Endothelial cell of umbilical vein (primary cell): ENCODE data around the gene ACTN3. TPM values are rescaled to one million over a fixed set of nuclear protein-coding genes. Genes with fewer than 3 reads are reported as not detected.

Source experiments
- BruUV-seq: library from RNA; stranded (reverse); fragments of 400-500 nt; replicated peaks from 2 replicates; lab custom pipeline; 2021; lab: Mats Ljungman, UMichigan
- CTCF ChIA-PET: fragments of 300-600, 350-600 bp; sonication (Branson Sonifier 250); formaldehyde crosslinking; loops from one replicate; lab custom pipeline; 2021; ENCODE audit warnings: antibody characterized with exemption, inconsistent platforms; lab: Charles Lee
- POLR2A ChIA-PET: fragments of 300-600, 350-600 bp; sonication (Branson Sonifier 250); formaldehyde crosslinking; loops from one replicate; lab custom pipeline; 2021; ENCODE audit warnings: antibody characterized with exemption, inconsistent platforms; lab: Charles Lee
- DNase-seq: peaks from one replicate; pipeline ENCODE4 v3.0.0-alpha.2; 2011; ENCODE audit warnings: low read depth, low spot score
- FAIRE-seq: peaks from 2 replicates; lab custom pipeline; 2011; peaks lifted over from hg19 to GRCh38; lab: Jason Lieb, UNC
- H2AFZ ChIP-seq: 2 replicates; pipeline ENCODE4 v1.6.0; 2012; ENCODE audit warnings: low read depth, low read length, control low read depth, inconsistent platforms
- H3K27ac ChIP-seq: 2 replicates; pipeline ENCODE4 v1.5.1; 2011; ENCODE audit warnings: low read depth, mild to moderate bottlenecking, control low read depth, low read length, moderate library complexity; ENCODE audit not compliant: insufficient read depth
- H3K27me3 ChIP-seq, 2 experiments: 2 replicates each; pipeline versions ENCODE4 v1.6.0 to v1.6.1; 2011; ENCODE audit warnings: low read length in 2 of 2, mixed read lengths in 1 of 2; ENCODE audit not compliant: control insufficient read depth in 2 of 2, insufficient read depth in 2 of 2
- H3K36me3 ChIP-seq, 2 experiments: 2 replicates in 1 of 2; 3 replicates in 1 of 2; pipeline ENCODE4 v1.5.1; 2011; ENCODE audit warnings: low read length in 2 of 2, mild to moderate bottlenecking in 1 of 2, moderate library complexity in 1 of 2; ENCODE audit not compliant: control insufficient read depth in 2 of 2, insufficient read depth in 2 of 2; ENCODE audit errors: extremely low read depth in 1 of 2
- H3K4me1 ChIP-seq: 3 replicates; pipeline ENCODE4 v1.5.1; 2011; ENCODE audit warnings: mild to moderate bottlenecking, low read length; ENCODE audit not compliant: control insufficient read depth, insufficient read depth; ENCODE audit errors: extremely low read depth
- H3K4me2 ChIP-seq: 2 replicates; pipeline ENCODE4 v1.6.1; 2011; ENCODE audit warnings: low read length, control low read depth, mixed read lengths; ENCODE audit not compliant: insufficient read depth
- H3K4me3 ChIP-seq, 3 experiments: fragments of 200-600 bp in 1 of 3; sonication (generic), shearing (Covaris generic) in 1 of 3; replicated peaks in 1 of 3; 2 replicates each; pipeline ENCODE4 v1.5.1; 2011 to 2016; ENCODE audit warnings: control low read depth in 3 of 3, low read length in 3 of 3, mild to moderate bottlenecking in 2 of 3, inconsistent platforms in 1 of 3, low read depth in 1 of 3, moderate library complexity in 1 of 3; ENCODE audit not compliant: insufficient read depth in 1 of 3
- H3K79me2 ChIP-seq: 2 replicates; pipeline ENCODE4 v1.6.0; 2012; ENCODE audit warnings: low read length, inconsistent platforms; ENCODE audit not compliant: control insufficient read depth, insufficient read depth
- H3K9ac ChIP-seq: replicated peaks from 2 replicates; pipeline ENCODE3; 2011; ENCODE audit warnings: low read length, control low read depth; ENCODE audit not compliant: insufficient read depth; ENCODE audit errors: extremely low read depth
- H3K9me1 ChIP-seq: replicated peaks from 3 replicates; pipeline ENCODE4 v1.6.0; 2011; ENCODE audit warnings: mild to moderate bottlenecking, low read length; ENCODE audit not compliant: control insufficient read depth, insufficient read depth; ENCODE audit errors: extremely low read depth
- H3K9me3 ChIP-seq: replicated peaks from 2 replicates; pipeline ENCODE4 v1.5.1; 2012; ENCODE audit warnings: low read length, inconsistent platforms; ENCODE audit not compliant: control insufficient read depth, insufficient read depth
- H4K20me1 ChIP-seq: replicated peaks from 2 replicates; pipeline ENCODE3; 2011; ENCODE audit warnings: mild to moderate bottlenecking, low read length; ENCODE audit not compliant: control insufficient read depth, insufficient read depth; ENCODE audit errors: extremely low read depth
- EZH2 ChIP-seq: IDR thresholded peaks from 2 replicates; pipeline ENCODE4 v1.6.1; 2012; ENCODE audit warnings: borderline replicate concordance, low read depth, mild to moderate bottlenecking, moderate library complexity, low read length, inconsistent platforms; ENCODE audit not compliant: severe bottlenecking
- FOS ChIP-seq: IDR thresholded peaks from 2 replicates; pipeline ENCODE4 v1.6.1; 2011; ENCODE audit warnings: mild to moderate bottlenecking, low read length, moderate library complexity, borderline replicate concordance; ENCODE audit not compliant: insufficient read depth
- GATA2 ChIP-seq: IDR thresholded peaks from 2 replicates; pipeline ENCODE4 v1.7.0; 2011; ENCODE audit warnings: low read depth, mild to moderate bottlenecking, moderate library complexity, mixed read lengths, low read length; ENCODE audit not compliant: insufficient read length, insufficient read depth
- JUN ChIP-seq: IDR thresholded peaks from 2 replicates; pipeline ENCODE4 v1.6.1; 2011; ENCODE audit warnings: borderline replicate concordance, low read depth; ENCODE audit not compliant: insufficient read length, insufficient read depth
- MYC ChIP-seq: IDR thresholded peaks from one replicate; pipeline ENCODE4 v1.6.1; 2011; ENCODE audit warnings: mild to moderate bottlenecking, low read depth, low read length
- POLR2A ChIP-seq: IDR thresholded peaks from 2 replicates; pipeline ENCODE4 v1.6.1; 2012; ENCODE audit warnings: low read depth, mild to moderate bottlenecking, control low read depth, low read length
- POLR2AphosphoS5 ChIP-seq: IDR thresholded peaks from 2 replicates; pipeline ENCODE4 v1.6.1; 2012; ENCODE audit warnings: low read depth, mild to moderate bottlenecking, control low read depth, low read length, moderate library complexity; ENCODE audit not compliant: insufficient read depth
- dilution Hi-C: fragments of 300-500 bp; cut with MboI; formaldehyde crosslinking; loops from one replicate; pipeline ENCODE4 v1.15.0; 2019; ENCODE audit warnings: low sequenced_read_pairs; ENCODE audit not compliant: extremely low pct_ligation_motif_present
- intact Hi-C: fragments of 100-400 bp; cut with micrococcal nuclease; formaldehyde crosslinking; loops from one replicate; pipeline ENCODE4 v1.10.0; 2022
- polyA plus RNA-seq, 4 experiments: library from polyadenylated mRNA; depleted of rRNA in 3 of 4; stranded (reverse) in 3 of 4; unstranded in 1 of 4; fragments of >200 nt; gene quantifications; 2 replicates each; pipeline versions ENCODE4 v1.2.1 to v1.2.3, GENCODE V29; 2011 to 2012; ENCODE audit warnings: missing spikeins in 1 of 4
- total RNA-seq: library from RNA; stranded (reverse); gene quantifications from 2 replicates; pipeline ENCODE4 v1.2.3, GENCODE V29; 2021
- TF ChIP-seq, protein P1 (sequence below): IDR thresholded peaks from 2 replicates; pipeline ENCODE4 v1.6.1; 2011; ENCODE audit not compliant: insufficient read depth, insufficient read length
- TF ChIP-seq, protein P2 (sequence below), 2 donors: IDR thresholded peaks; 1 replicate in 1 of 2; 2 replicates in 1 of 2; pipeline ENCODE4 v1.5.1; 2011; ENCODE audit warnings: low read length in 2 of 2, mild to moderate bottlenecking in 2 of 2, moderate library complexity in 2 of 2, control low read depth in 1 of 2, inconsistent platforms in 1 of 2, low read depth in 1 of 2; ENCODE audit not compliant: insufficient read depth in 1 of 2; ENCODE audit errors: extremely low read depth in 1 of 2

Gene ACTN3
- total and polyA plus RNA-seq, 2 donors (not counting 3 experiments of a cell fraction or from before 2014, with no cell fraction given): 0.17 to 0.18 TPM

DNA sequence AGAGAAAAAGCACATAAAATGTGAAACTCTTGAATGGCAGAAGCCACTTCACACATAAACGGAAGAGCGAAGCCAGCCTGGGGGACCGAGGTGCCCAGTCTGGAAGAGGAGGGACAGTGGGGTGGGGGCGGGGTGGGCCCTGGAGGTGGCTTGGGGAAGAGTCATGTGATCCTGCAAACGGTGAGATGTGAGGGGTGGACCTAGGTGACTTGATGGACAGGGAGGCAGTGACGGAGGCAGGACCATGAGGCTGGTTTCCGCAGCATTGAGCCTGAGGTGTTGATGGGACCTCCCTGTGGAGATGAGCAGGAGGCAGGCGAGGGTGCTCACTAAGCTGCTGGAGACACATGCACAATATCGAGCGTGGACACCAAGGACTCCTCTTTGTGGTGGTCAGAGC, 17.6 kb upstream of the ACTN3 start:
- Histone ChIP-seq H3K9me1 (no peaks in the 10 kb centered on the region), H3K79me2 (no peaks in the 10 kb centered on the region), H3K36me3 (peaks cover 0 to 6% of the 10 kb centered on the region in 2 experiments), H4K20me1 (no peaks in the 10 kb centered on the region), H2AFZ (no peak overlapping the region), H3K27ac (no peak overlapping the region), H3K4me2 (no peak overlapping the region), H3K9ac (no peak overlapping the region), H3K9me3 (no peaks in the 10 kb centered on the region), H3K4me3 (no peak overlapping the region), H3K4me1 (no peaks in the 10 kb centered on the region), H3K27me3 (no peaks in the 10 kb centered on the region)
- BruUV-seq: no TSS peak
- ChIA-PET CTCF (interaction anchor here (1.3 kb wide), 1 partner anchor 149 kb away, joined by 4 read pairs; no protein-coding TSS in a partner anchor), POLR2A (no interaction called here)
- FAIRE-seq (no peak), DNase-seq (no peak)
- dilution Hi-C loops (no loop called here), intact Hi-C loops (no loop called here)
- TF ChIP-seq, protein P1, sequence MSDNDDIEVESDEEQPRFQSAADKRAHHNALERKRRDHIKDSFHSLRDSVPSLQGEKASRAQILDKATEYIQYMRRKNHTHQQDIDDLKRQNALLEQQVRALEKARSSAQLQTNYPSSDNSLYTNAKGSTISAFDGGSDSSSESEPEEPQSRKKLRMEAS: no peak
- TF ChIP-seq POLR2A: no peak
- no peak for TF ChIP-seq POLR2AphosphoS5
- TF ChIP-seq FOS: no peak
- no peak for TF ChIP-seq MYC
- TF ChIP-seq GATA2: no peak
- TF ChIP-seq JUN: no peak
- TF ChIP-seq EZH2: no peak
- TF ChIP-seq, protein P2, sequence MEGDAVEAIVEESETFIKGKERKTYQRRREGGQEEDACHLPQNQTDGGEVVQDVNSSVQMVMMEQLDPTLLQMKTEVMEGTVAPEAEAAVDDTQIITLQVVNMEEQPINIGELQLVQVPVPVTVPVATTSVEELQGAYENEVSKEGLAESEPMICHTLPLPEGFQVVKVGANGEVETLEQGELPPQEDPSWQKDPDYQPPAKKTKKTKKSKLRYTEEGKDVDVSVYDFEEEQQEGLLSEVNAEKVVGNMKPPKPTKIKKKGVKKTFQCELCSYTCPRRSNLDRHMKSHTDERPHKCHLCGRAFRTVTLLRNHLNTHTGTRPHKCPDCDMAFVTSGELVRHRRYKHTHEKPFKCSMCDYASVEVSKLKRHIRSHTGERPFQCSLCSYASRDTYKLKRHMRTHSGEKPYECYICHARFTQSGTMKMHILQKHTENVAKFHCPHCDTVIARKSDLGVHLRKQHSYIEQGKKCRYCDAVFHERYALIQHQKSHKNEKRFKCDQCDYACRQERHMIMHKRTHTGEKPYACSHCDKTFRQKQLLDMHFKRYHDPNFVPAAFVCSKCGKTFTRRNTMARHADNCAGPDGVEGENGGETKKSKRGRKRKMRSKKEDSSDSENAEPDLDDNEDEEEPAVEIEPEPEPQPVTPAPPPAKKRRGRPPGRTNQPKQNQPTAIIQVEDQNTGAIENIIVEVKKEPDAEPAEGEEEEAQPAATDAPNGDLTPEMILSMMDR (IDR thresholded peaks at IDR 0.05; ENCODE audit: extremely low read depth in 1 of 2, insufficient read depth in 1 of 2, low read depth in 1 of 2, low read length in 2 of 2): no peak
